ENCODE results near the gene FANCD2OS.
"Not testable (repeated sequence)": the region's sequence is repeated elsewhere in the genome, so short reads cannot be mapped to it uniquely, and the experiment has no call there.

The FANCD2OS gene

DNA sequence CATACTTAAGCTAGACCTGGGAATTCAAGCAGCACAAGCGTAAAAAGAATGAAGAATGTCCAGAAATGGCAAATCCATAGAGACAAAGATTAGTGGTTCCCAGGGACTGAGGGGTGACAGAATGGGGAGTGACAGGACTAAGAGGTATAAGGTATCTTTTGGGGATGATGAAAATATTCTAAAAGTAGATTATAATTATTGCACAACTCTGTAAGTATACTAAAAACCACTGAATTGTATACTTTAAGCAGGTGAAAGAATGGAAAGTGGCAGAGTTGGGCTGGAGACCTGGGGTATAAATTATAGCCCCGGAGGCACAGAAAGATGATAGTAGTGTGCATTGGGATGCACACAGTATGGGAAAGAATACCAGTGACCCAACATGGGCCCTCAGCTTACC, 13.0 kb upstream of the FANCD2OS start:
- H3K4me1 Mint-ChIP-seq (ENCODE audit: low read depth) = peaks cover 59% of the 10 kb centered on the region
- H3K27ac Mint-ChIP-seq = peak overlapping the region; percentile 9
- H3K27me3 Mint-ChIP-seq = no peaks in the 10 kb centered on the region
- H3K4me3 Mint-ChIP-seq = no peak overlapping the region
- DNase-seq = no peak
- no peaks in the 10 kb centered on the region for H3K9me3 Mint-ChIP-seq
- peaks cover 85% of the 10 kb centered on the region for H3K36me3 Mint-ChIP-seq (ENCODE audit: low read depth)

DNA sequence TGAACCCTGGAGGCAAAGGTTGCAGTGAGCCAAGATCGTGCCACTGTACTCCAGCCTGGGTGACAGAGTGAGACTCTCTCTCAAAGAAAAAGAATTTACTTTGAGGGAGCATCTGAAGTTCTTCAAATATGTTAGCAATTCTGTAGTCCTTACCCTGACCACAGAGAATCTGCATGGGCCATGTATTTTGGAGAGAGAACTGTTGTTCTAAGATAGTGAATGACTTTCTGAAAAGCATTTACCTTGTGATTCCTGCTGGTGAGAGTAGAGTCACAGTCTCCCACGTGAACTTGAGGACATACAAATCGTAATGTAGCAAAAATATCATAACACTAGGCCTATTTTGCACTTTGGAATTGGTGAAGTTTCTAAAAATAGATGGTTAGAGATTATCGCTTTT, 11.3 kb upstream of the FANCD2OS start:
- H3K4me3 Mint-ChIP-seq = no peak overlapping the region
- no peaks in the 10 kb centered on the region for H3K9me3 Mint-ChIP-seq
- H3K4me1 Mint-ChIP-seq (ENCODE audit: low read depth) = peaks cover 58% of the 10 kb centered on the region
- peak overlapping the region; percentile 47 for H3K27ac Mint-ChIP-seq
- DNase-seq = no peak
- no peaks in the 10 kb centered on the region for H3K27me3 Mint-ChIP-seq
- peaks cover 77% of the 10 kb centered on the region for H3K36me3 Mint-ChIP-seq (ENCODE audit: low read depth)

DNA sequence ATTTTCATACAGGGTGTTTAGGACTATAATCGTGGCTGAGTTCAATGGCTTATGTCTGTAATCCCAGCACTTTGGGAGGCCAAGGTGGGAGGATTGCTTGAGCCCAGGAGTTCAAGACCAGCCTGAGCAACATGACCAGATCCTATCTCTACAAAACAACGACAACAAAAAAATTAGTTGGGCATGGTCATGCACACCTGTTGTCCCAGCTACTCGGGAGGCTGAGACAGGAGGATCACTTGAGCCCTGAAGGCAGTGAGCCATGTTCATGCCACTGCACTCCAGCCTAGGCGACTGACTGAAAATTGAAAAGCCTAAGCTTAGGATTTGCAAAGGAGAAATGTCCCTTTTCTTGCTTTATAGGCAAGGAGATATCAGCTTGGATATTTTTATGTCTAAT, 8.9 kb upstream of the FANCD2OS start:
- Mint-ChIP-seq H3K27ac (peak overlapping the region; percentile 98), H3K9me3 (no peaks in the 10 kb centered on the region), H3K4me1 (ENCODE audit: low read depth) (peaks cover 42% of the 10 kb centered on the region), H3K36me3 (ENCODE audit: low read depth) (peaks cover 59% of the 10 kb centered on the region), H3K27me3 (no peaks in the 10 kb centered on the region), H3K4me3 (peak overlapping the region; percentile 98)
- no peak for DNase-seq

DNA sequence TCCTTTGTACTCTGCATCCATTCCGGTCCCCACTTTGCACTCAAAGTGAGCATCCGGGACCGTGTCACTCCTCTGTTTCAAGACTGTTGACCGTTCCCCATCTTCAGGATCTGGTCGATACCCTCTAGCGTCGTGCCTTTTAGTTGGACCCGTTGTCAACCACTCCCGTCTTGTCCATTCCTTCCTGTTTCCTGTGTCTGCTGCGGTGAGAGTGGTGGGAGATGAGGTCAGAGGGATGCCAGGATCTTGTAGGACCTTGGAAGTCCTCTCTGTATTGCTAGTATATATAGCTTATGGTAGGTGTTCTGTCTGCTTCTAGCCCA, 8.0 kb upstream of the FANCD2OS start:
- H3K36me3 Mint-ChIP-seq (ENCODE audit: low read depth) = peaks cover 54% of the 10 kb centered on the region
- no peaks in the 10 kb centered on the region for H3K9me3 Mint-ChIP-seq
- H3K27me3 Mint-ChIP-seq = no peaks in the 10 kb centered on the region
- DNase-seq = no peak
- peak overlapping the region; percentile 98 for H3K4me3 Mint-ChIP-seq
- H3K4me1 Mint-ChIP-seq (ENCODE audit: low read depth) = peaks cover 39% of the 10 kb centered on the region
- H3K27ac Mint-ChIP-seq = peak overlapping the region; percentile 98

DNA sequence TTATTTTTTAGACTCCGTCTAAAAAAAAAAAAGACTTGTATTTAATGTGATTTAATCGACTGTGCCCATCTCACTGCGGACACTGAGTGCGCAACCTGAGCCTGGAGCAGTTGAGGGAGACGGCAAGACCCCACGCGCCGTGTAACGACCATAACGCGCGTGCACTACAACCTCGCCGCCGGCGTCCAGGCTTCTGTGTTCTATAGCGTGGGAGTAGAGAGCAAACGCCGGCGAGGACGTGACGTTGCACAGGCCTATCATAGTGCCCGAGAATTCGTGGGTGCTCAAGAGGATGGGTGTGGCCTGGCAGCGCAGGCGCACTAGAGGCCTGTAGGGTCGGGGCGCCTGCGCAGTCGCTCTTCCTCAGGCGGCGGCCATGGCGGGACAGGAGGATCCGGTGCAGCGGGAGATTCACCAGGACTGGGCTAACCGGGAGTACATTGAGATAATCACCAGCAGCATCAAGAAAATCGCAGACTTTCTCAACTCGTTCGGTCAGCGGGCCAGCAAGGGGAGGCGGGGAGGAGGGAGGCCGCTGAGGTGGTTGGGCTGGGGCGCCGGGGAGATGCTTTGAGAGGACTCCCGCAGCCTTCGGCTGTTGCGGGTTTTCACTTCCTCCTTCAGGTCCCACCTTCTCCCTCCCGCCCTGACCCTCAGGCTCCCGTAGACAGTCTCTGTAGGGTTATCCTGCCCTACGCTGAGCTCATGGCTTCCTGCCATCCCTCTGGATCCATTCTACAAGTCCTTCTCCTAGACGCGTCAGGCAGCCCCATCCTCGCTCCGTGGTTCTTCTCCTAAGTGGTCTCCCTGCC, 7.5 kb upstream of the FANCD2OS start, which contains the start of gene BRK1:
Gene BRK1 (plus strand): TSS at position 350 of the 812 bp plus-strand sequence. CDS start 27 bp downstream, at position 377.
- H3K27me3 Mint-ChIP-seq = no peaks in the 10 kb centered on the region
- peak within 1 kb of the TSS; percentile 98 for H3K27ac Mint-ChIP-seq
- H3K4me1 Mint-ChIP-seq (ENCODE audit: low read depth) = peaks cover 33% of the 10 kb centered on the region
- peak within 1 kb of the TSS; percentile 98 for H3K4me3 Mint-ChIP-seq
- peaks cover 48% of the 10 kb centered on the region for H3K36me3 Mint-ChIP-seq (ENCODE audit: low read depth)
- no peaks in the 10 kb centered on the region for H3K9me3 Mint-ChIP-seq
- DNase-seq = peak; percentile 93

DNA sequence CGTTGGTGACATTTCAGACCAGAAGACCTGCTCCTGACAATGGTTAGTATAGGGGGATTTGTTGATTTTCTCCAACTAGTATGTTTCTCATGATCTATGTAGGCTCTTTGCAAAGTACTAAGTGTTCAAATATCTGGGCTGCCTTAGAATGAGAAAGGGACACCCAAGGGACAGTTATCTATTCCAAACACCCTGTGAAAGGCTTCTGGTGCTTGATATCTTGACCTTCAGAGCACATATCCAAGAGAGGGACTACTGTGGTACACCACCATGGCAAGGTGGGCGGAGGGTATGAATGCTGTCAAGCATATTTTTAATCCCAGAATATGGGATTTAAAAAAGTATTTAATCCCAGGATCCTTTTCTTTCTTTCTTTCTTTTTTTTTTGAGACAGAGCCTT, 1.1 kb downstream of the FANCD2OS start:
- DNase-seq = no peak
- H3K4me3 Mint-ChIP-seq = no peak overlapping the region
- peaks cover 20% of the 10 kb centered on the region for H3K36me3 Mint-ChIP-seq (ENCODE audit: low read depth)
- no peaks in the 10 kb centered on the region for H3K4me1 Mint-ChIP-seq (ENCODE audit: low read depth)
- H3K27me3 Mint-ChIP-seq = no peaks in the 10 kb centered on the region
- H3K9me3 Mint-ChIP-seq = no peaks in the 10 kb centered on the region
- no peak overlapping the region for H3K27ac Mint-ChIP-seq

DNA sequence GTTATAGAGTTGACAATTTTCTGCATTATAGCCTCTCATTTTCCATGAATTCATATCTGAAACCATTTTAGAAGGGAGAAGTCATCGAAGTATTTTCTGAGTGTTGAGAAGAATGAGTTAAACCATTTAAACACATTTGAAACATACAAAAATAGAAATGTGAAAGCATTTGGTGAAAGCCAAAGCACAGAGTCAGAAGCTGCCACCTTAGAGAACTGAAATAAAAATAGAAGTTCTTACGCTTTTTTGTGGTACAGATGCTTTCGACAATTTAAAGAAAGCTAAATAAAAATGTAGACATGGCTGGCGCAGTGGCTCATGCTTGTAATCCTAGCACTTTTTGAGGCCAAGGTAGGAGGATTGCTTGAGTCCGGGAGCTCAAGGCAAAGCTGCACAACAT, 9.0 kb downstream of the FANCD2OS start:
- H3K9me3 Mint-ChIP-seq = no peaks in the 10 kb centered on the region
- H3K4me1 Mint-ChIP-seq (ENCODE audit: low read depth) = no peaks in the 10 kb centered on the region
- peaks cover 87% of the 10 kb centered on the region for H3K36me3 Mint-ChIP-seq (ENCODE audit: low read depth)
- no peak overlapping the region for H3K4me3 Mint-ChIP-seq
- H3K27me3 Mint-ChIP-seq = no peaks in the 10 kb centered on the region
- H3K27ac Mint-ChIP-seq = no peak overlapping the region
- no peak for DNase-seq

DNA sequence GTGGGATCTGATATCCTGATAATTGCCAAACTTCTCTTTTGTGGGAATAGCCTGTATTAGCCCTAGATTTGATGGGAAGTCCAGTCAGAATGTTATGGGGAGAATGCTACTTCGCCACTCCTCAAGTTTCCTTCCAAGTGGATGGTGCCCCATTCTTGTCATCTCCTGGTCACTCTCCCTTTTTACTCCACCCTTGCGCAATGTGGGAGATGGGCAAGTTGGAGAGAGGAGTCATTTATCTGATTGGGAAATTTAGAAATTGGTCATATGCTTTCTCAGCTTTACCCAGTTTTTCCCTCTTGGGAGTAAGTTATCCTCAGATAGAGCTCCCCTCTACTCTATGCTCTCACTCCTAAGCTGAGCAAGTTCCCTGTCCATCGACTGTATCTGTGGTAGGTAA, 14.4 kb downstream of the FANCD2OS start:
- no peaks in the 10 kb centered on the region for H3K27me3 Mint-ChIP-seq
- no peaks in the 10 kb centered on the region for H3K4me1 Mint-ChIP-seq (ENCODE audit: low read depth)
- no peak overlapping the region for H3K27ac Mint-ChIP-seq
- H3K36me3 Mint-ChIP-seq (ENCODE audit: low read depth) = peaks cover 88% of the 10 kb centered on the region
- no peaks in the 10 kb centered on the region for H3K9me3 Mint-ChIP-seq
- no peak for DNase-seq
- H3K4me3 Mint-ChIP-seq = no peak overlapping the region

DNA sequence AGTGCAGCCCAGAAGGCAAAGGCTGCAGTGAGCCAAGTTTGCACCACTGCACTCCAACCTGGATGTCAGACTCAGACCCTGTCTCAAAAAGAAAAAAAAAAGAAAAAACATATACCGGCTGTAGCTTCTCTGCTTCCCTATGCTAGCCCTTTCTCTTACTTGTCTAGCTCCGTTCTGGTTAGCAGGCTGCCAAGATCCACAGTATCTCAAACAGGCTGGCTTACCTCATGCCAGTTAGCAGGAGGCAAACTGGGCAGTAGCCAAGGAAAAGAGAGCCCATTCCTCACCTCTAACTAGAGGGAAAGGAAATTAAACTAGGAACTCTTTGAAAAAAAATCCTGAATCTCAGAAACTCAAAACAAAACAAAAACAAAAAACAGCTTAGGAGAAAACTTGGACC, 16.7 kb downstream of the FANCD2OS start:
- not testable (repeated sequence) for H3K27ac Mint-ChIP-seq; DNase-seq; H3K4me1 Mint-ChIP-seq (ENCODE audit: low read depth); H3K4me3 Mint-ChIP-seq; H3K9me3 Mint-ChIP-seq; H3K27me3 Mint-ChIP-seq
- peaks cover 88% of the 10 kb centered on the region for H3K36me3 Mint-ChIP-seq (ENCODE audit: low read depth)

DNA sequence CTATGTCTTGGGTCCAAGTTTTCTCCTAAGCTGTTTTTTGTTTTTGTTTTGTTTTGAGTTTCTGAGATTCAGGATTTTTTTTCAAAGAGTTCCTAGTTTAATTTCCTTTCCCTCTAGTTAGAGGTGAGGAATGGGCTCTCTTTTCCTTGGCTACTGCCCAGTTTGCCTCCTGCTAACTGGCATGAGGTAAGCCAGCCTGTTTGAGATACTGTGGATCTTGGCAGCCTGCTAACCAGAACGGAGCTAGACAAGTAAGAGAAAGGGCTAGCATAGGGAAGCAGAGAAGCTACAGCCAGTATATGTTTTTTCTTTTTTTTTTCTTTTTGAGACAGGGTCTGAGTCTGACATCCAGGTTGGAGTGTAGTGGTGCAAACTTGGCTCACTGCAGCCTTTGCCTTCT, 17.3 kb downstream of the FANCD2OS start:
- not testable (repeated sequence) for H3K27ac Mint-ChIP-seq; DNase-seq; H3K4me3 Mint-ChIP-seq; H3K27me3 Mint-ChIP-seq; H3K9me3 Mint-ChIP-seq; H3K4me1 Mint-ChIP-seq (ENCODE audit: low read depth)
- H3K36me3 Mint-ChIP-seq (ENCODE audit: low read depth) = peaks cover 88% of the 10 kb centered on the region

DNA sequence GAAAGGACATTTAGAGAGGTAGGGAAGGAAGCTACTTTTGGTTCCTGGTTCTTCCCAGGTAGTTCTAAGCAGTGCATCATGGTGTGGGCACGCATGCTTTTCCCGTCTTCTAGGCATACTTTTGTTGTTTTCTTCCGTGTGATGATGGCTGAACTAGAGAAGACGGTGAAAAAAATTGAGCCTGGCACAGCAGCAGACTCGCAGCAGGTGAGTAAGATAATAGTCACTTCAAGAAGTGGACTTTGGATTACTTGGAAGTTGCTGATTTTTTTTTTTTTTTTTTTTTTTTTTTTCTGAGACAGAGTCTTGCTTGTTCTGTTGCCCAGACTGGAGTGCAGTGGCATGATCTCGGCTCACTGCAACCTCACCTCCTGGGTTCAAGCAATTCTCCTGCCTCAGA, 17.9 kb downstream of the FANCD2OS start:
- no peak for DNase-seq
- Mint-ChIP-seq H3K36me3 (ENCODE audit: low read depth) (peaks cover 87% of the 10 kb centered on the region), H3K27ac (no peak overlapping the region), H3K27me3 (no peaks in the 10 kb centered on the region), H3K4me1 (ENCODE audit: low read depth) (no peaks in the 10 kb centered on the region), H3K9me3 (no peaks in the 10 kb centered on the region), H3K4me3 (no peak overlapping the region)

DNA sequence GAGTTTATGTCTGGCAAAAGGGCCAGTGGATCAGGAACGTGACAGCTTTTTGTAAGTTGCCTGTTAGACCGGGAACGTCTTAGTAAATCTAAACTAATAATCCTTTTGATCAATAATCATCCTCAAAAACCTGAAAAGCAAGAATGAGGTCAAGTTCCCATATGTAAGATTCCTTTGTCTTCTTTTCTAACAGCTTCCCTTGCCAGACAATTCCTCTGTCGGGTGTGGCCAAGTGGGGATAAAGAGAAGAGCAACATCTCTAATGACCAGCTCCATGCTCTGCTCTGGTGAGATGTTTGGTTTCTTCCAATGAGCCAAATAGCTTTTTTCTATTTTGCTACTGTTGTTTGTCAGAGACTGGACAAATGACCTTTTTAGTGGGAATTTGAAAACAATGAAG, 19.8 kb downstream of the FANCD2OS start:
- no peak overlapping the region for H3K27ac Mint-ChIP-seq
- DNase-seq = no peak
- no peaks in the 10 kb centered on the region for H3K4me1 Mint-ChIP-seq (ENCODE audit: low read depth)
- no peak overlapping the region for H3K4me3 Mint-ChIP-seq
- no peaks in the 10 kb centered on the region for H3K9me3 Mint-ChIP-seq
- peaks cover 83% of the 10 kb centered on the region for H3K36me3 Mint-ChIP-seq (ENCODE audit: low read depth)
- no peaks in the 10 kb centered on the region for H3K27me3 Mint-ChIP-seq

DNA sequence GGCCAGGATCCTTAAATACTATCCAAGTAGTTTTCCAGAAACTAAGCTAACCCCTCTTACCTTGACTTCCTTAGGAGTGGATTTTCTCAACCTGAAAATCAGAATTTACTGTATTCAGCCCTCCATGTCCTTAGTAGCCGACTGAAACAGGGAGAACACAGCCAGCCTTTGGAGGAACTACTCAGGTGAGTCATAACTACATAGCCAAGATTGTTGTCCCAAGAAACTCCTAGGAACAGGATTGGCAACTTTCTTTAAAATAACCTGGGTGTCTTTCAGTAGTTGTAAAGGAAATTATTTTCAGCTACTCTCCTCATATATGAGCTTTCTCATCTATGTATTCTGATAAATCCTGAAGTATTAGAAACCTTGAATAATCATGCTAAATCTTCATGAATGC, 22.3 kb downstream of the FANCD2OS start:
- no peaks in the 10 kb centered on the region for H3K9me3 Mint-ChIP-seq
- H3K4me3 Mint-ChIP-seq = no peak overlapping the region
- no peaks in the 10 kb centered on the region for H3K4me1 Mint-ChIP-seq (ENCODE audit: low read depth)
- no peak for DNase-seq
- no peaks in the 10 kb centered on the region for H3K27me3 Mint-ChIP-seq
- H3K36me3 Mint-ChIP-seq (ENCODE audit: low read depth) = peaks cover 87% of the 10 kb centered on the region
- no peak overlapping the region for H3K27ac Mint-ChIP-seq

DNA sequence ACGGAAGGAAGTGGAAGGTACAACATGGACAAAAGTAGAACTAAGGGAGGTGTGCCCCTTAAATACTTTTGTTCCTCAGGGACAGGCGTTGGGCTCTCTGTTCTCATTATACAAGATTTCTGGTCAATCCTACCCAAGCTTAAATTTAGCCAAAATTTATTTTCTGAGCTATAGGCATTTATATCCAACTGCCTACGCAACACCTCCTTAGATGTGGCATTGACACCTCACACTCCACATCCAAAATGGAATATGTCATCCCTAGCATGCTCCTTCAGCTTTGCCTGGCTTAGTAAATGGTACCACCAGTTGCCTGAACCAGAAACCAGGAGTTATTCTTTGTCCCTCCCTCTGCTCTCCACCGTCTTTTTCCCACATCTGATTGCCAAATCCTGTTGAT, 26.2 kb downstream of the FANCD2OS start:
- no peak overlapping the region for H3K27ac Mint-ChIP-seq
- no peak overlapping the region for H3K4me3 Mint-ChIP-seq

DNA sequence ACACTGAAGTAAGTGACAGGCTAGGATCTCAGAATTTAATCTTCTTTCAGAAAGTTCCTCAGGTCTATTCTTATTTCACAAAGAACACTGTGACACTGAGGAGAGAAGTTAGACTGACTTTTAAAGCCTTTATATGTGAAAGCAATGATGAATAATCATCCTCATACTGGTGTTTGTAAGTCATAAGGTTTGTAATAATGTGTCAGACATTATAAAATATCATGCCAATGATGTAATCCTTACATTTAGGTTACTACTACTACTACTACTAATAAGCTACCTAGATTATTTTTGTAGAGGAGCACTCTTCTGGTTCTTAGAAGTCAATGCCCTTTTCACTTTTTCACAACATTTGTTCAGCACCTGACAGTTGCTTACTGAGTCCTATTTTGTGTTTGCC, 33.4 kb downstream of the FANCD2OS start:
- Mint-ChIP-seq H3K27me3 (no peaks in the 10 kb centered on the region), H3K27ac (no peak overlapping the region), H3K4me1 (ENCODE audit: low read depth) (peaks cover 4% of the 10 kb centered on the region), H3K4me3 (no peak overlapping the region), H3K9me3 (no peaks in the 10 kb centered on the region), H3K36me3 (ENCODE audit: low read depth) (peaks cover 80% of the 10 kb centered on the region)
- no peak for DNase-seq

More for the DNA sequence above, 26.2 kb downstream of the FANCD2OS start:
- DNase-seq = no peak
- Mint-ChIP-seq H3K27me3 (no peaks in the 10 kb centered on the region), H3K4me1 (ENCODE audit: low read depth) (no peaks in the 10 kb centered on the region), H3K9me3 (no peaks in the 10 kb centered on the region), H3K36me3 (ENCODE audit: low read depth) (peaks cover 86% of the 10 kb centered on the region)

DNA sequence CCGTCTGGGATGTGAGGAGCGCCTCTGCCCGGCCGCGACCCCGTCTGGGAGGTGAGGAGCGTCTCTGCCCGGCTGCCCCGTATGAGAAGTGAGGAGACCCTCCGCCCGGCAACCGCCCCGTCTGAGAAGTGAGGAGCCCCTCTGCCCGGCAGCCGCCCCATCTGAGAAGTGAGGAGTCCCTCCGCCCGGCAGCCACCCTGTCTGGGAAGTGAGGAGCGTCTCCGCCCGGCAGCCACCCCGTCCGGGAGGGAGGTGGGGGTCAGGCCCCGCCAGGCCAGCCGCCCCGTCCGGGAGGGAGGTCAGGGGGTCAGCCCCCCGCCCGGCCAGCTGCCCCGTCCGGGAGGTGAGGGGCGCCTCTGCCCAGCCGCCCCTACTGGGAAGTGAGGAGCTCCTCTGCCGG, 38.0 kb downstream of the FANCD2OS start:
- H3K4me3 Mint-ChIP-seq; H3K4me1 Mint-ChIP-seq (ENCODE audit: low read depth); H3K27me3 Mint-ChIP-seq; H3K27ac Mint-ChIP-seq; DNase-seq; H3K9me3 Mint-ChIP-seq: not testable (repeated sequence)
- peaks cover 86% of the 10 kb centered on the region for H3K36me3 Mint-ChIP-seq (ENCODE audit: low read depth)

Measured in activated T-cell treated with anti-CD3 and anti-CD28 coated beads, Interleukin-2, amount 50 U/mL, for 24 hours (primary cell).